AG04449 (cell line): Measurements from ENCODE around the gene NPHS1.
"Not testable (repeated sequence)": the region's sequence is repeated elsewhere in the genome, so short reads cannot be mapped to it uniquely, and the experiment has no call there.

ENCODE experiments used
- CTCF ChIA-PET: fragments of 350-600 bp; formaldehyde crosslinking; extraction: SDS; loops from one replicate; lab custom pipeline; 2021; ENCODE audit warnings: antibody characterized with exemption; lab: Yijun Ruan, JAX
- POLR2A ChIA-PET: fragments of 400-600, 350-600 bp; formaldehyde crosslinking; extraction: SDS; loops from one replicate; lab custom pipeline; 2020; ENCODE audit warnings: antibody characterized with exemption, inconsistent platforms; lab: Yijun Ruan, JAX
- DNase-seq: peaks from one replicate; pipeline ENCODE4 v3.0.0-alpha.2; 2010; ENCODE audit warnings: low read depth, low spot score
- H3K4me3 ChIP-seq: 2 replicates; pipeline ENCODE4 v1.5.1; 2011; ENCODE audit warnings: low read depth, mild to moderate bottlenecking, control low read depth, low read length
- TF ChIP-seq, protein P1 (sequence below): IDR thresholded peaks from one replicate; pipeline ENCODE4 v1.5.1; 2011; ENCODE audit warnings: mild to moderate bottlenecking, moderate library complexity, low read length, control low read depth, inconsistent platforms; ENCODE audit not compliant: insufficient read depth; ENCODE audit errors: missing control alignments

The NPHS1 gene

DNA sequence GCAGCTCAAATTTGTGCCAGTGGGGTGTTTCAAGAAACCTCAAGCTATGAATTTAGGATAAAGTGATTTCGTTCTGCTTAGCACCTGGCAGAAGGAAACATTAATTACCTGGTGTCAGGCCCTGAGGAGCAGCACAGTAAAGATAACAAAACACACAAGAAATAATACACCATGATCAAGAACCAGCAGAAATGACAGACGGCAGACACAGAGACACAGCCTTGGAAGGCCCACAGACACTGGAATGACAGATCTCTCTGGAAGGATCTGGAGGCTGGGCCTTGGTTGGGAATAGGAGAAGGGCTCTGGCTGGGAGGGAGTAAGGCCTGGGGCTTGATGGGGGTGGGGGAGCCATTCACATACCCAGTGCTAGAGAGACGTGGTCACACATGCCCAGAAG lies 50.5 kb downstream of the NPHS1 start:
- TF ChIP-seq, protein P1, sequence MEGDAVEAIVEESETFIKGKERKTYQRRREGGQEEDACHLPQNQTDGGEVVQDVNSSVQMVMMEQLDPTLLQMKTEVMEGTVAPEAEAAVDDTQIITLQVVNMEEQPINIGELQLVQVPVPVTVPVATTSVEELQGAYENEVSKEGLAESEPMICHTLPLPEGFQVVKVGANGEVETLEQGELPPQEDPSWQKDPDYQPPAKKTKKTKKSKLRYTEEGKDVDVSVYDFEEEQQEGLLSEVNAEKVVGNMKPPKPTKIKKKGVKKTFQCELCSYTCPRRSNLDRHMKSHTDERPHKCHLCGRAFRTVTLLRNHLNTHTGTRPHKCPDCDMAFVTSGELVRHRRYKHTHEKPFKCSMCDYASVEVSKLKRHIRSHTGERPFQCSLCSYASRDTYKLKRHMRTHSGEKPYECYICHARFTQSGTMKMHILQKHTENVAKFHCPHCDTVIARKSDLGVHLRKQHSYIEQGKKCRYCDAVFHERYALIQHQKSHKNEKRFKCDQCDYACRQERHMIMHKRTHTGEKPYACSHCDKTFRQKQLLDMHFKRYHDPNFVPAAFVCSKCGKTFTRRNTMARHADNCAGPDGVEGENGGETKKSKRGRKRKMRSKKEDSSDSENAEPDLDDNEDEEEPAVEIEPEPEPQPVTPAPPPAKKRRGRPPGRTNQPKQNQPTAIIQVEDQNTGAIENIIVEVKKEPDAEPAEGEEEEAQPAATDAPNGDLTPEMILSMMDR, result no peak

DNA sequence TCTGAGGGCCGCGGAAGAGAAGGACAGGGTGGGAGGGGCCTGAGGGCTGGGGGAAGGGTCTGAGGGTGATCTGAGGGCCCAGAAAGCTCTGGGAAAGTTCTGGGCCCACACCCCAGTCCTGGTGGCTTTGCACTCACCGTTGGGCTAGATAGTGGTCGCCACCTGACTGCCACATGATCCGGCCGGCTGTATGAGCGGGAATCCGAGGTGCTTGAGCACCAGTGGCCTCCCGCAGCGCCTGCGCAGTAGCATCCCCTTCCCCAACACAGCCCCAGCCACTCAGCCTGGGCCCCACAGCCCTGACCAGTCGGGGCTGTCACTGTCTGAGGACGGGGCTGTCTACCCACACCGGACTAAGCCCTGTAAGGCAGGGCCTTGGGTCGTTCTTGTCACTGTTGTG lies 54.6 kb downstream of the NPHS1 start:
- ChIA-PET CTCF (no interaction called here), POLR2A (no interaction called here)
- H3K4me3 ChIP-seq, result no peak overlapping the region
- TF ChIP-seq, protein P1, result no peak
- DNase-seq, result no peak

More for the DNA sequence above, 50.5 kb downstream of the NPHS1 start:
- H3K4me3 ChIP-seq, result no peak overlapping the region
- no peak for DNase-seq
- CTCF ChIA-PET, result no interaction called here
- POLR2A ChIA-PET, result no interaction called here

DNA sequence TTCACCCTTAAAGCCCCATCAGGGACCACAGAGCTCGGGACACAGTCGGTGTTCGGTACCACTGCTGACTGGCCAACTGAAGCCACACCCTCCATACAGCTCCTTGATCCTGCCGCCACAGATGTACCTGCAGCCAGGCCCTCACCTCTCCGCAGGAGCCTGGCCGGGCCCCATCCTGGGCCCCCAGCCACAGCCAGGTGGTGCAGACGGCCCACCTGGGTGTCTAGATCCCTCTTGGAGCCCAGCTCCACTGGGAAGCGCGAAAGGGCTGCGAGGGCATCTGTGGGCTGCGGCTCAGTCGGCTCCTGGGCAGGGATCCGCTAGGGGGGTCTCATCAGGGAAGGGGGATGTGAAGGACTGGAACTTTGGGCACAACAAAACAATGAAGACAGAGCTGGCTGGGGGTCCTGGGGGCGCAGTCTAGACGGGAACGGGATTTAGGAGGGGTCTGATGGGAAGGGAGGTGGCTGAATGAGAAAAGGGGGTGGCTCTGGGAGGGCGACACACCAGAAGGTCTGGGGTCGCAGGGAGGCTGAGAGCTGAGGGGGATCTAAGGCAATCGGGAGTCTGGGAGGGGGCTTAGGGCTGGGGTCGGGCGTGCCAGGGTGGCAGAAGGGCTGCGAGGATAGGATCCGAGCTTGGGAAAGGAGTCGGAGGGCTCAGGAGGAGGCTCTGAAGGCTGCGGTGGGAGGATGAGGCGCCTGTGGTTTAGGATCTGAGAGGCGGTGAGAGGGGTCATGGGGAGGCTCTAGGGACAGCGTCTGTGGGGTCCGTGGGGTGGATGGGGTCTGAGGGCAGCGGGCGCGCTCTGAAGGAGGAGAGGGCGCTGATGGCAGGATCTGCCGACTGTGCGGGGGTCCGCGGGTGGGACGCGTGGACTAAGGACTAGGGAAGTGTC lies 55.4 kb downstream of the NPHS1 start:
- no peak overlapping the region for H3K4me3 ChIP-seq
- CTCF ChIA-PET, result no interaction called here

DNA sequence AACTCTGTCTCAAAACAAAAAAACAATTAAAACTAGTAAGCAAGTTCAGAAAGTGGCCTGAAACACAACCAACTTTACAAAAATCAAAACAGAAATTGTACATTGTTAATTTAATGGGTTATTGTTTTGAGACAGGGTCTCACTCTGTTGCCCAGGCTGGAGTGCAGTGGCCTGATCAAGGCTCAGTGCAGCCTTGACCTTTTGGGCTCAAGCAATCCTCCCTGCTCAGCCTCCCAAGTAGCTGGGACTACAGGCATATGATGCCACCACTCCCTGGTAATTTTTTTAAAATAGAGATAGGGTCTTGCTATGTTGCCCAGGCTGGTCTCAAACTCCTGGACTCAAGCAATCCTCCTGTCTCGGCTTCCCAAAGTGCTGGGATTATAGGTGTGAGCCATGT lies 56.7 kb downstream of the NPHS1 start:
- H3K4me3 ChIP-seq, DNase-seq, POLR2A ChIA-PET, CTCF ChIA-PET: not testable (repeated sequence)

More for the DNA sequence above, 55.4 kb downstream of the NPHS1 start:
- POLR2A ChIA-PET, result interaction anchor here (0.6 kb wide), 1 partner anchor 17 kb away, joined by 4 read pairs; no protein-coding TSS in a partner anchor
- TF ChIP-seq, protein P1, result no peak
- no peak for DNase-seq

DNA sequence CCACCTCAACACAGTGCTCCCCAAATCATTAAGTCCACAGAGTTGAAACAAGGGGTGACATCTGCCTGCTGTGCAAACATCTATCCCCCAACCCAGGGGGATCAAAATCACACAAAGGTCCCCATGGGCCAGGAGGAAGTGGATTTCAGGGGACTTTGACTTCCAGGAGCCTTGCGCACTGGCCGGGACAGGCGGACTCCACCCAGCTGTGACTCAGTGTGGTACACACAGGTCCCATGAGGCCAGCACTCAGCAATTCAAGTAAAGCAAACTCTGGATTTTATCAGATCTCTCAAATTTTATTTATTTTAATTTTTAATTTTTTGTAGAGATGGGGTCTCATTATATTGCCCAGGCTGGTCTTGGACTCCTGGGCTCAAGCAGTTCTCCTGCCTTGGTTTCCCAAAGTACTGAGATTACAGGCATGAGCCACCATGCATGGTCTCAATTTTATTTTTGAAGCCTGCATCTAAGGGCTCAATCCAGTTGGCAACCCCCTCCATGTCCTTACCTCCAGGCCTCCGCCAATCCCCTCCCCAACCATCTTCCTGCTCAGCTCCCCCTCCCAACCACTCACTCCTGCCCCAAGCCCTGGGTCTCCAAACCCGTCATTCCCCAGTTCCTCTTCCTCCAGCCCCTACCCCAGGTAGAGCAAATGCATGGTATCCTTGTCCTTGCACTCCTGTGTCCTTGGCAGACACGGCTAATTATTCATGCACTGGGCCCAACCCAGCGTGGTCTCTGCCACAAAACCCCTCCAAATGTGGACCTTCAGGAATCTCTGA lies 58.7 kb downstream of the NPHS1 start:
- ChIA-PET POLR2A (no interaction called here), CTCF (no interaction called here)
- no peak for DNase-seq
- TF ChIP-seq, protein P1, result no peak
- H3K4me3 ChIP-seq, result no peak overlapping the region

DNA sequence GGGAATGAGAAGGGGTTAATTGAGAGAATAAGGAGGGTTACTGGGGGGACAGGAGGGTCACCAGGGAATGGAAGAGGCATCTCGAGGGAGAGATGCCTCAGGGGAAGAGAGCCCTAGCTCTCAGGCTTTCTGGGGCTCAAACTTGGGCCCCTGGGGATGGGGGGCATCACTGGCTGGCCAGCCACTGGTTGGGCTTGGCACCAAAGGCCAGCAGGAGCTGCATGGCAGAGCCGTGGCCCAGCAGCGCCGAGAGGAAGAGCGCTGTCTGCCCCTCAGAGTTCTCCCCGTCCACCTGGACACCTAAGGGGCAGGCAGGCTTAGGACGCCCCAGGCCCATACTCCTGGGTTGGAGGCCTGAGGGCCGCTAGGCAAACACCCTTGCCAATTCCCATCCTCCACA lies 59.4 kb downstream of the NPHS1 start:
- no peak for DNase-seq
- CTCF ChIA-PET, result no interaction called here
- TF ChIP-seq, protein P1, result no peak
- H3K4me3 ChIP-seq, result no peak overlapping the region
- POLR2A ChIA-PET, result no interaction called here
